ENCODE measurements around the gene TIMM23B. TPM values are rescaled to one million over a fixed set of nuclear protein-coding genes. Genes with fewer than 3 reads are reported as not detected.
"Not testable (repeated sequence)": the region's sequence is repeated elsewhere in the genome, so short reads cannot be mapped to it uniquely, and the experiment has no call there.

Gene TIMM23B
- total RNA-seq, 1 experiment from 2014 or later: 24.2 TPM

DNA sequence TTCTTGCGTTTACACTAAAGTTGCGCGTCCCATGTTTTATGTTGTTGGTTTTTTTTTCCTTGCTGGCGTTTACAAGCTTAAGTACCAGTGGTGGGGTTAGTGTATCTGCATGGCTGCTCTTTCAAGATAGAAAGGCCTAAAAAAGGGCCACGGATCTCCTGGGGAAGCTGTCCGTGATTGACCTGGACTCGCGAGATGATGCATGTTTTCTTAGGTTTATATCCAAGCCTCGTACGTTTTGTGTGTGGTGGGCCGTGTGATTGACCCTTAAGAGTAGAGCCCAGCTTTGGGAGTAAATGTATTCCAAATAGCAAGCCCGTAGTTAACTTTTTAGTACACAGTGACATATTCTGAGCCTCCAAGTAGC lies 469 bp downstream of the TIMM23B start:
- not testable (repeated sequence) for H2BK15ac ChIP-seq (ENCODE audit: low read depth, low read length); H3K27me3 ChIP-seq (ENCODE audit: insufficient read depth, low read length); H3K27ac ChIP-seq (ENCODE audit: insufficient read length, low read depth, low read length); H3T11ph ChIP-seq (ENCODE audit: low read length); H3K4ac ChIP-seq (ENCODE audit: low read depth, low read length); H2AFZ ChIP-seq (ENCODE audit: low read length); H3K27me3 Mint-ChIP-seq (ENCODE audit: low read depth); H2BK20ac ChIP-seq (ENCODE audit: low read depth, low read length, poor library complexity, severe bottlenecking); H4K20me1 ChIP-seq (ENCODE audit: control insufficient read depth, insufficient read depth, insufficient read length); H3K14ac ChIP-seq (ENCODE audit: insufficient read depth, low read length); H2BK120ac ChIP-seq (ENCODE audit: low read depth, low read length, poor library complexity, severe bottlenecking); H3K23me2 ChIP-seq (ENCODE audit: insufficient read length, low read depth, low read length, poor library complexity, severe bottlenecking); H2BK12ac ChIP-seq (ENCODE audit: insufficient read length, low read depth, low read length); H4K5ac ChIP-seq (ENCODE audit: insufficient read length, low read depth, low read length); DNase-seq; H2AK5ac ChIP-seq (ENCODE audit: insufficient read length, low read length); H3K79me1 ChIP-seq (ENCODE audit: insufficient read depth, low read depth, low read length, poor library complexity, severe bottlenecking); H3K9me3 ChIP-seq (ENCODE audit: control insufficient read depth, low read depth, low read length); H2BK5ac ChIP-seq (ENCODE audit: insufficient read length, low read length); H3K56ac ChIP-seq (ENCODE audit: insufficient read length, low read depth, low read length); H4K8ac ChIP-seq (replicated peaks; ENCODE audit: insufficient read length, low read depth, low read length); H4K91ac ChIP-seq (ENCODE audit: insufficient read length, low read depth, low read length); H3K9me3 Mint-ChIP-seq; H3K4me1 ChIP-seq (ENCODE audit: insufficient read depth, low read length); H3K23ac ChIP-seq (ENCODE audit: insufficient read length, low read depth, low read length)
- Mint-ChIP-seq H3K4me3 (peak overlapping the region; percentile 96 to 99), H3K4me1 (peaks cover 7 to 22% of the 10 kb centered on the region in 2 experiments), H3K36me3 (ENCODE audit: insufficient read depth in 1 of 3, low read depth in 3 of 3) (peaks cover 8 to 25% (median 10%) of the 10 kb centered on the region in 3 experiments; a peak in 6 of 7 replicates), H3K27ac (peak overlapping the region; percentile 98 to 100 (median 99))
- no CpG with 5 or more reads among the region's 12 CpGs for WGBS (ENCODE audit: extremely low coverage, insufficient read length, low lambda C conversion rate)
- Histone ChIP-seq H3K79me2 (ENCODE audit: insufficient read depth, low read length) (peaks cover 22% of the 10 kb centered on the region; the same call in 1 of the 2 replicates), H3K18ac (ENCODE audit: insufficient read length, low read depth, low read length) (peak overlapping the region; percentile 13), H3K9ac (ENCODE audit: extremely low read depth, insufficient read length, low read length) (peak overlapping the region; percentile 89), H3K4me2 (ENCODE audit: insufficient read depth, insufficient read length, low read length) (peak overlapping the region; percentile 76)

DNA sequence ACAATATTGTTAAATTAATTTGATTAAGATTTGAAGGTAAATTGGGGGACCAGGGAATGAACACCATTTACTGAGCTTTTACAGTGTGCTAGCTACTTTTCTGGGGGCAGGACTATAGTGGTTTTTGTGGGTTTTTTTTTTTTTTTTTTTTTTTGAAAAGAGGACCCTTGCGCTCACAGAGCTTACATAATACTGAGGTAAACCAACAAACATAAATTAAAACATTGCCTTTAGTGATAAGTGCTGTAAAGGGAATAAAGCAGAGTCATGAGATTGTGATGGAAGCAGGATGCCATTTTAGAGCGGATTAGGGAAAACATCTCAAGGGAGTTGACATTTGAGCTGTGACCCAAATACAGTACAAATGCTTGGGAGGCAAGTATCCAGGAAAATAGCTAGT lies 1.8 kb downstream of the TIMM23B start:
- H3K27me3 ChIP-seq (ENCODE audit: insufficient read depth, low read length); H4K91ac ChIP-seq (ENCODE audit: insufficient read length, low read depth, low read length); H4K20me1 ChIP-seq (ENCODE audit: control insufficient read depth, insufficient read depth, insufficient read length); H4K8ac ChIP-seq (replicated peaks; ENCODE audit: insufficient read length, low read depth, low read length); H2BK20ac ChIP-seq (ENCODE audit: low read depth, low read length, poor library complexity, severe bottlenecking); H3K14ac ChIP-seq (ENCODE audit: insufficient read depth, low read length); H3K4ac ChIP-seq (ENCODE audit: low read depth, low read length); H2BK120ac ChIP-seq (ENCODE audit: low read depth, low read length, poor library complexity, severe bottlenecking); H3K23ac ChIP-seq (ENCODE audit: insufficient read length, low read depth, low read length); H3K9ac ChIP-seq (ENCODE audit: extremely low read depth, insufficient read length, low read length); H3K56ac ChIP-seq (ENCODE audit: insufficient read length, low read depth, low read length); H3K9me3 ChIP-seq (ENCODE audit: control insufficient read depth, low read depth, low read length); H2BK15ac ChIP-seq (ENCODE audit: low read depth, low read length); DNase-seq; H3K79me1 ChIP-seq (ENCODE audit: insufficient read depth, low read depth, low read length, poor library complexity, severe bottlenecking); H2BK5ac ChIP-seq (ENCODE audit: insufficient read length, low read length); H4K5ac ChIP-seq (ENCODE audit: insufficient read length, low read depth, low read length); H3K4me2 ChIP-seq (ENCODE audit: insufficient read depth, insufficient read length, low read length); H3K9me3 Mint-ChIP-seq; H2AFZ ChIP-seq (ENCODE audit: low read length); H3T11ph ChIP-seq (ENCODE audit: low read length); H2BK12ac ChIP-seq (ENCODE audit: insufficient read length, low read depth, low read length); H3K27ac ChIP-seq (ENCODE audit: insufficient read length, low read depth, low read length); H3K27me3 Mint-ChIP-seq (ENCODE audit: low read depth); H2AK5ac ChIP-seq (ENCODE audit: insufficient read length, low read length); H3K4me1 ChIP-seq (ENCODE audit: insufficient read depth, low read length); H3K18ac ChIP-seq (ENCODE audit: insufficient read length, low read depth, low read length); H3K23me2 ChIP-seq (ENCODE audit: insufficient read length, low read depth, low read length, poor library complexity, severe bottlenecking): not testable (repeated sequence)
- Mint-ChIP-seq H3K4me1 (peaks cover 7 to 22% of the 10 kb centered on the region in 2 experiments), H3K36me3 (ENCODE audit: insufficient read depth in 1 of 3, low read depth in 3 of 3) (peaks cover 8 to 27% (median 12%) of the 10 kb centered on the region in 3 experiments; a peak in 6 of 7 replicates), H3K4me3 (peak overlapping the region; percentile 10 to 24; a peak in 2 of 5 replicates), H3K27ac (peak overlapping the region in 1 of 3 experiments; percentile 16; a peak in 3 of 7 replicates)
- peaks cover 17% of the 10 kb centered on the region; the same call in 1 of the 2 replicates for H3K79me2 ChIP-seq (ENCODE audit: insufficient read depth, low read length)
- no CpG with 5 or more reads among the region's 2 CpGs for WGBS (ENCODE audit: extremely low coverage, insufficient read length, low lambda C conversion rate)

All from H9 (cell line).